ENCODE data around the gene MACROH2A2. TPM values are rescaled to one million over a fixed set of nuclear protein-coding genes. Genes with fewer than 3 reads are reported as not detected.
A peak's percentile ranks its signal among the peaks of the same experiment; 100 is the strongest.

The MACROH2A2 gene
- total and polyA plus RNA-seq, 2 of the 13 experiments (the other 11 are each of a cell fraction or from before 2014, with no cell fraction given) = 9.8 to 43.1 TPM

DNA sequence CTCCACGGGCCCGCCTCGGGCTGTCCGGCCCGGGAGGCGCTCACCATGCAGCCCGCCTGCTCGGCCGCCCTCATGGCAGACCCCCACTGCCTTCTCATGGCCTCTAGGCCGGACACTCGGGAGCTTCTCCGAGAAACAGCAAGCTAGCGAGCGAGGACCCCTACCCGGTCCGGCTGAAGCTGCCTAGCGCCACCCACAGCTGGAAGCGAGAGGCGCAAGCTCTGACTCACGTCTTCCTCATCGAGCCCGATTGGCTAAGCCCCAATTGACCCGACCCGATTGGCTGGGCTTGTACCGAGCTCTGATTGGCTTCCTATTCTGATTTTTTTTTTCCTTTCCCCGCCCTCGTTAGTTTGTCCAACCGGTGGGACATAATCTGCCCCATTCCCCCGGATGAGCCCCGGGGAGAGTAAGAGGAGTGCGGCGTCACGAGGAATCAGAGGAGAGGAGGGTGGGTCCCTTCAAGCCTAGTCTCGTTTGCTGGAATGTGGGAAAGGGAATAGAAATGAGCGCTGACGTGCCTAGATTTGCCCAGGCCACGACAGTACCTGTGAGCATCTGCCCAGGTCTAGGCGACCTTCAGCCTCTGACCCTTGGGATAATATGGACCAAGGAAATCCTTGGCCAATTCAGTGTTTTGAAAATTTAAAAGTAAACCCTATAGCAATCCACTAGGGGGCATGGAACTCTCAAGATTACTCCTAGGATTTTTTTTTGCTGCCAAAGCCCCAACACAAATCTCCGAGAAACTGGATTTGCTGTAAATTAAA lies 94.0 kb downstream of the MACROH2A2 start, which contains the start of gene TYSND1 (continued):
- TF ChIP-seq, protein P1, sequence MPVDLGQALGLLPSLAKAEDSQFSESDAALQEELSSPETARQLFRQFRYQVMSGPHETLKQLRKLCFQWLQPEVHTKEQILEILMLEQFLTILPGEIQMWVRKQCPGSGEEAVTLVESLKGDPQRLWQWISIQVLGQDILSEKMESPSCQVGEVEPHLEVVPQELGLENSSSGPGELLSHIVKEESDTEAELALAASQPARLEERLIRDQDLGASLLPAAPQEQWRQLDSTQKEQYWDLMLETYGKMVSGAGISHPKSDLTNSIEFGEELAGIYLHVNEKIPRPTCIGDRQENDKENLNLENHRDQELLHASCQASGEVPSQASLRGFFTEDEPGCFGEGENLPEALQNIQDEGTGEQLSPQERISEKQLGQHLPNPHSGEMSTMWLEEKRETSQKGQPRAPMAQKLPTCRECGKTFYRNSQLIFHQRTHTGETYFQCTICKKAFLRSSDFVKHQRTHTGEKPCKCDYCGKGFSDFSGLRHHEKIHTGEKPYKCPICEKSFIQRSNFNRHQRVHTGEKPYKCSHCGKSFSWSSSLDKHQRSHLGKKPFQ (CRISPR knock-in tag; IDR thresholded peaks at IDR 0.05; ENCODE audit: insufficient replicate concordance) = no peak
- TF ChIP-seq ZNF3 (CRISPR knock-in tag; IDR thresholded peaks at IDR 0.05) (no peak), GFI1 (CRISPR knock-in tag; IDR thresholded peaks at IDR 0.05; ENCODE audit: borderline replicate concordance) (no peak), ZNF326 (CRISPR knock-in tag; IDR thresholded peaks at IDR 0.05; ENCODE audit: borderline replicate concordance) (no peak), ZNF788 (CRISPR knock-in tag; IDR thresholded peaks at IDR 0.05; ENCODE audit: borderline replicate concordance) (no peak), ZNF766 (CRISPR knock-in tag; IDR thresholded peaks at IDR 0.05; ENCODE audit: borderline replicate concordance) (peak; percentile 85; the same call in 1 of the 2 replicates), DR1 (CRISPR knock-in tag; IDR thresholded peaks at IDR 0.05) (peak; percentile 71), ZNF567 (CRISPR knock-in tag; IDR thresholded peaks at IDR 0.05; ENCODE audit: borderline replicate concordance) (no peak), KMT2B (CRISPR knock-in tag; IDR thresholded peaks at IDR 0.05) (peak; percentile 52)
- TF ChIP-seq, protein P2, sequence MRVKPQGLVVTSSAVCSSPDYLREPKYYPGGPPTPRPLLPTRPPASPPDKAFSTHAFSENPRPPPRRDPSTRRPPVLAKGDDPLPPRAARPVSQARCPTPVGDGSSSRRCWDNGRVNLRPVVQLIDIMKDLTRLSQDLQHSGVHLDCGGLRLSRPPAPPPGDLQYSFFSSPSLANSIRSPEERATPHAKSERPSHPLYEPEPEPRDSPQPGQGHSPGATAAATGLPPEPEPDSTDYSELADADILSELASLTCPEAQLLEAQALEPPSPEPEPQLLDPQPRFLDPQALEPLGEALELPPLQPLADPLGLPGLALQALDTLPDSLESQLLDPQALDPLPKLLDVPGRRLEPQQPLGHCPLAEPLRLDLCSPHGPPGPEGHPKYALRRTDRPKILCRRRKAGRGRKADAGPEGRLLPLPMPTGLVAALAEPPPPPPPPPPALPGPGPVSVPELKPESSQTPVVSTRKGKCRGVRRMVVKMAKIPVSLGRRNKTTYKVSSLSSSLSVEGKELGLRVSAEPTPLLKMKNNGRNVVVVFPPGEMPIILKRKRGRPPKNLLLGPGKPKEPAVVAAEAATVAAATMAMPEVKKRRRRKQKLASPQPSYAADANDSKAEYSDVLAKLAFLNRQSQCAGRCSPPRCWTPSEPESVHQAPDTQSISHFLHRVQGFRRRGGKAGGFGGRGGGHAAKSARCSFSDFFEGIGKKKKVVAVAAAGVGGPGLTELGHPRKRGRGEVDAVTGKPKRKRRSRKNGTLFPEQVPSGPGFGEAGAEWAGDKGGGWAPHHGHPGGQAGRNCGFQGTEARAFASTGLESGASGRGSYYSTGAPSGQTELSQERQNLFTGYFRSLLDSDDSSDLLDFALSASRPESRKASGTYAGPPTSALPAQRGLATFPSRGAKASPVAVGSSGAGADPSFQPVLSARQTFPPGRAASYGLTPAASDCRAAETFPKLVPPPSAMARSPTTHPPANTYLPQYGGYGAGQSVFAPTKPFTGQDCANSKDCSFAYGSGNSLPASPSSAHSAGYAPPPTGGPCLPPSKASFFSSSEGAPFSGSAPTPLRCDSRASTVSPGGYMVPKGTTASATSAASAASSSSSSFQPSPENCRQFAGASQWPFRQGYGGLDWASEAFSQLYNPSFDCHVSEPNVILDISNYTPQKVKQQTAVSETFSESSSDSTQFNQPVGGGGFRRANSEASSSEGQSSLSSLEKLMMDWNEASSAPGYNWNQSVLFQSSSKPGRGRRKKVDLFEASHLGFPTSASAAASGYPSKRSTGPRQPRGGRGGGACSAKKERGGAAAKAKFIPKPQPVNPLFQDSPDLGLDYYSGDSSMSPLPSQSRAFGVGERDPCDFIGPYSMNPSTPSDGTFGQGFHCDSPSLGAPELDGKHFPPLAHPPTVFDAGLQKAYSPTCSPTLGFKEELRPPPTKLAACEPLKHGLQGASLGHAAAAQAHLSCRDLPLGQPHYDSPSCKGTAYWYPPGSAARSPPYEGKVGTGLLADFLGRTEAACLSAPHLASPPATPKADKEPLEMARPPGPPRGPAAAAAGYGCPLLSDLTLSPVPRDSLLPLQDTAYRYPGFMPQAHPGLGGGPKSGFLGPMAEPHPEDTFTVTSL (CRISPR knock-in tag; IDR thresholded peaks at IDR 0.05; ENCODE audit: borderline replicate concordance) = peak; percentile 34; the same call in 1 of the 2 replicates
- TF ChIP-seq, protein P3, sequence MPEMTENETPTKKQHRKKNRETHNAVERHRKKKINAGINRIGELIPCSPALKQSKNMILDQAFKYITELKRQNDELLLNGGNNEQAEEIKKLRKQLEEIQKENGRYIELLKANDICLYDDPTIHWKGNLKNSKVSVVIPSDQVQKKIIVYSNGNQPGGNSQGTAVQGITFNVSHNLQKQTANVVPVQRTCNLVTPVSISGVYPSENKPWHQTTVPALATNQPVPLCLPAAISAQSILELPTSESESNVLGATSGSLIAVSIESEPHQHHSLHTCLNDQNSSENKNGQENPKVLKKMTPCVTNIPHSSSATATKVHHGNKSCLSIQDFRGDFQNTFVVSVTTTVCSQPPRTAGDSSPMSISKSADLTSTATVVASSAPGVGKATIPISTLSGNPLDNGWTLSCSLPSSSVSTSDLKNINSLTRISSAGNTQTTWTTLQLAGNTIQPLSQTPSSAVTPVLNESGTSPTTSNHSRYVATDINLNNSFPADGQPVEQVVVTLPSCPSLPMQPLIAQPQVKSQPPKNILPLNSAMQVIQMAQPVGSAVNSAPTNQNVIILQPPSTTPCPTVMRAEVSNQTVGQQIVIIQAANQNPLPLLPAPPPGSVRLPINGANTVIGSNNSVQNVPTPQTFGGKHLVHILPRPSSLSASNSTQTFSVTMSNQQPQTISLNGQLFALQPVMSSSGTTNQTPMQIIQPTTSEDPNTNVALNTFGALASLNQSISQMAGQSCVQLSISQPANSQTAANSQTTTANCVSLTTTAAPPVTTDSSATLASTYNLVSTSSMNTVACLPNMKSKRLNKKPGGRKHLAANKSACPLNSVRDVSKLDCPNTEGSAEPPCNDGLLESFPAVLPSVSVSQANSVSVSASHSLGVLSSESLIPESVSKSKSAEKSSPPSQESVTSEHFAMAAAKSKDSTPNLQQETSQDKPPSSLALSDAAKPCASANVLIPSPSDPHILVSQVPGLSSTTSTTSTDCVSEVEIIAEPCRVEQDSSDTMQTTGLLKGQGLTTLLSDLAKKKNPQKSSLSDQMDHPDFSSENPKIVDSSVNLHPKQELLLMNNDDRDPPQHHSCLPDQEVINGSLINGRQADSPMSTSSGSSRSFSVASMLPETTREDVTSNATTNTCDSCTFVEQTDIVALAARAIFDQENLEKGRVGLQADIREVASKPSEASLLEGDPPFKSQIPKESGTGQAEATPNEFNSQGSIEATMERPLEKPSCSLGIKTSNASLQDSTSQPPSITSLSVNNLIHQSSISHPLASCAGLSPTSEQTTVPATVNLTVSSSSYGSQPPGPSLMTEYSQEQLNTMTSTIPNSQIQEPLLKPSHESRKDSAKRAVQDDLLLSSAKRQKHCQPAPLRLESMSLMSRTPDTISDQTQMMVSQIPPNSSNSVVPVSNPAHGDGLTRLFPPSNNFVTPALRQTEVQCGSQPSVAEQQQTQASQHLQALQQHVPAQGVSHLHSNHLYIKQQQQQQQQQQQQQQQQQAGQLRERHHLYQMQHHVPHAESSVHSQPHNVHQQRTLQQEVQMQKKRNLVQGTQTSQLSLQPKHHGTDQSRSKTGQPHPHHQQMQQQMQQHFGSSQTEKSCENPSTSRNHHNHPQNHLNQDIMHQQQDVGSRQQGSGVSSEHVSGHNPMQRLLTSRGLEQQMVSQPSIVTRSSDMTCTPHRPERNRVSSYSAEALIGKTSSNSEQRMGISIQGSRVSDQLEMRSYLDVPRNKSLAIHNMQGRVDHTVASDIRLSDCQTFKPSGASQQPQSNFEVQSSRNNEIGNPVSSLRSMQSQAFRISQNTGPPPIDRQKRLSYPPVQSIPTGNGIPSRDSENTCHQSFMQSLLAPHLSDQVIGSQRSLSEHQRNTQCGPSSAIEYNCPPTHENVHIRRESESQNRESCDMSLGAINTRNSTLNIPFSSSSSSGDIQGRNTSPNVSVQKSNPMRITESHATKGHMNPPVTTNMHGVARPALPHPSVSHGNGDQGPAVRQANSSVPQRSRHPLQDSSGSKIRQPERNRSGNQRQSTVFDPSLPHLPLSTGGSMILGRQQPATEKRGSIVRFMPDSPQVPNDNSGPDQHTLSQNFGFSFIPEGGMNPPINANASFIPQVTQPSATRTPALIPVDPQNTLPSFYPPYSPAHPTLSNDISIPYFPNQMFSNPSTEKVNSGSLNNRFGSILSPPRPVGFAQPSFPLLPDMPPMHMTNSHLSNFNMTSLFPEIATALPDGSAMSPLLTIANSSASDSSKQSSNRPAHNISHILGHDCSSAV (CRISPR knock-in tag; IDR thresholded peaks at IDR 0.05; ENCODE audit: borderline replicate concordance) = no peak
